Sigmoid colon (tissue), 4 donors: ENCODE results near the gene CSH1.

Source experiments
- POLR2A ChIP-seq, 2 donors: fragments of 450-650 bp; IDR thresholded peaks; one replicate each; pipeline ENCODE4 v1.6.1; 2016; ENCODE audit warnings: antibody characterized with exemption in 2 of 2, mild to moderate bottlenecking in 2 of 2, moderate library complexity in 2 of 2
- POLR2AphosphoS5 ChIP-seq, 4 donors: sonication (generic); formaldehyde crosslinking; IDR thresholded peaks; one replicate each; pipeline ENCODE4 v1.6.1; 2017; ENCODE audit warnings: antibody characterized with exemption in 4 of 4
- TF ChIP-seq, protein P1 (sequence below), 4 experiments: fragments of 450-650 bp in 3 of 4; fragments of 200-600 bp in 1 of 4; IDR thresholded peaks; one replicate each; pipeline ENCODE4 v1.5.1; 2016 to 2019; ENCODE audit warnings: antibody characterized with exemption in 4 of 4, mild to moderate bottlenecking in 3 of 4, moderate library complexity in 2 of 4

DNA sequence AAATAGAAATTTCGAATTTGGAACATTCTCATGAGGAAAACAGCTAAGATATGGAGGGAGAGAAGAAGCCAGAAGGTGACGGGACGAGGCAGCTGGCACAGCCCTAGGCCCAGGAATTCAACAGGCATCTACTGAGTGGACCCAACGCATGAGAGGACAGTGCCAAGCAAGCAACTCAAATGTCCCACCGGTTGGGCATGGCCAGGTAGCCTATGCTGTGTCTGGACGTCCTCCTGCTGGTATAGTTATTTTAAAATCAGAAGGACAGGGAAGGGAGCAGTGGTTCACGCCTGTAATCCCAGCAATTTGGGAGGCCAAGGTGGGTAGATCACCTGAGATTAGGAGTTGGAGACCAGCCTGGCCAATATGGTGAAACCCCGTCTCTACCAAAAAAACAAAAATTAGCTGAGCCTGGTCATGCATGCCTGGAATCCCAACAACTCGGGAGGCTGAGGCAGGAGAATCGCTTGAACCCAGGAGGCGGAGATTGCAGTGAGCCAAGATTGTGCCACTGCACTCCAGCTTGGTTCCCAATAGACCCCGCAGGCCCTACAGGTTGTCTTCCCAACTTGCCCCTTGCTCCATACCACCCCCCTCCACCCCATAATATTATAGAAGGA, 20.3 kb upstream of the CSH1 start:
- TF ChIP-seq, protein P1, sequence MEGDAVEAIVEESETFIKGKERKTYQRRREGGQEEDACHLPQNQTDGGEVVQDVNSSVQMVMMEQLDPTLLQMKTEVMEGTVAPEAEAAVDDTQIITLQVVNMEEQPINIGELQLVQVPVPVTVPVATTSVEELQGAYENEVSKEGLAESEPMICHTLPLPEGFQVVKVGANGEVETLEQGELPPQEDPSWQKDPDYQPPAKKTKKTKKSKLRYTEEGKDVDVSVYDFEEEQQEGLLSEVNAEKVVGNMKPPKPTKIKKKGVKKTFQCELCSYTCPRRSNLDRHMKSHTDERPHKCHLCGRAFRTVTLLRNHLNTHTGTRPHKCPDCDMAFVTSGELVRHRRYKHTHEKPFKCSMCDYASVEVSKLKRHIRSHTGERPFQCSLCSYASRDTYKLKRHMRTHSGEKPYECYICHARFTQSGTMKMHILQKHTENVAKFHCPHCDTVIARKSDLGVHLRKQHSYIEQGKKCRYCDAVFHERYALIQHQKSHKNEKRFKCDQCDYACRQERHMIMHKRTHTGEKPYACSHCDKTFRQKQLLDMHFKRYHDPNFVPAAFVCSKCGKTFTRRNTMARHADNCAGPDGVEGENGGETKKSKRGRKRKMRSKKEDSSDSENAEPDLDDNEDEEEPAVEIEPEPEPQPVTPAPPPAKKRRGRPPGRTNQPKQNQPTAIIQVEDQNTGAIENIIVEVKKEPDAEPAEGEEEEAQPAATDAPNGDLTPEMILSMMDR (IDR thresholded peaks at IDR 0.05), result no peak
- no peak for TF ChIP-seq POLR2A (IDR thresholded peaks at IDR 0.05)
- no peak for TF ChIP-seq POLR2AphosphoS5 (IDR thresholded peaks at IDR 0.05)
